Colonic mucosa (tissue), 4 donors: ENCODE measurements around the gene CELSR1. TPM values are rescaled to one million over a fixed set of nuclear protein-coding genes. Genes with fewer than 3 reads are reported as not detected.

Experiments used
- DNase-seq: peaks from one replicate; pipeline ENCODE4 v3.0.0-alpha.2; 2020
- H3K27ac ChIP-seq: fragments of 200-600 bp; one replicate; pipeline ENCODE4 v1.8.0; 2021
- H3K27me3 ChIP-seq: fragments of 200-600 bp; one replicate; pipeline ENCODE4 v1.8.0; 2021
- H3K36me3 ChIP-seq: fragments of 200-600 bp; one replicate; pipeline ENCODE4 v1.8.0; 2021
- H3K4me1 ChIP-seq: fragments of 200-600 bp; one replicate; pipeline ENCODE4 v1.8.0; 2021; ENCODE audit warnings: mild to moderate bottlenecking
- H3K4me3 ChIP-seq: fragments of 200-600 bp; one replicate; pipeline ENCODE4 v1.8.0; 2021
- H3K9ac ChIP-seq, 2 donors: one replicate each; pipeline ENCODE4 v1.7.0; 2013; ENCODE audit warnings: control low read depth in 2 of 2, low read depth in 2 of 2, low read length in 2 of 2
- H3K9me3 ChIP-seq: fragments of 200-600 bp; one replicate; pipeline ENCODE4 v1.8.0; 2021
- CTCF ChIP-seq: fragments of 200-600 bp; IDR thresholded peaks from one replicate; pipeline ENCODE4 v1.8.0; 2022; ENCODE audit warnings: antibody characterized with exemption, mild to moderate bottlenecking
- intact Hi-C: fragments of 100-400 bp; cut with DNase I; formaldehyde crosslinking; loops from one replicate; pipeline ENCODE4 v1.14.1; 2022
- total RNA-seq, 2 donors: library from RNA; stranded (reverse); fragmentation: NEBNext Ultra II Directional in 1 of 2; extraction: Animal tissue kit (Norgen Biotek cat#: 25700) in 1 of 2; gene quantifications; one replicate each; pipeline ENCODE4 v1.2.1, GENCODE V29; 2021
- donor health status: healthy.
- donor health status: DM: no; HTN: no; CAD: no.
- donor health status: DM: no; HTN: no; CAD: no.

Gene CELSR1
- total RNA-seq, 2 donors from 2014 or later, result 2.7 to 7.8 TPM

GRCh38 chr22:46542011-46542985 lies 4.9 kb upstream of the CELSR1 start:
- DNase-seq, result peak; percentile 78
- Histone ChIP-seq H3K36me3 (no peaks in the 10 kb centered on the region), H3K4me1 (peaks cover 12% of the 10 kb centered on the region), H3K4me3 (no peak overlapping the region), H3K9me3 (no peaks in the 10 kb centered on the region), H3K27me3 (peaks cover 18% of the 10 kb centered on the region), H3K27ac (no peak overlapping the region), H3K9ac (no peak overlapping the region)
- TF ChIP-seq CTCF, result peak; percentile 97
- intact Hi-C loops, result loop anchor here (1.0 kb wide), 1 partner anchor 175 kb away; no protein-coding TSS in a partner anchor

- Histone ChIP-seq H3K9ac (no peak overlapping the region), H3K4me3 (no peak overlapping the region), H3K27ac (no peak overlapping the region), H3K27me3 (peaks cover 18% of the 10 kb centered on the region), H3K9me3 (no peaks in the 10 kb centered on the region), H3K36me3 (no peaks in the 10 kb centered on the region), H3K4me1 (peaks cover 12% of the 10 kb centered on the region)
- no peak for DNase-seq
- no peak for TF ChIP-seq CTCF
- intact Hi-C loops, result no loop called here
Observed at GRCh38 chr22:46541536-46541935, 4.1 kb upstream of the CELSR1 start.

- DNase-seq, result no peak
- no peaks in the 10 kb centered on the region for H3K9me3 ChIP-seq
- peaks cover 23% of the 10 kb centered on the region for H3K27me3 ChIP-seq
- H3K4me1 ChIP-seq, result peaks cover 12% of the 10 kb centered on the region
- no peak overlapping the region for H3K27ac ChIP-seq
- no peak overlapping the region for H3K9ac ChIP-seq
- intact Hi-C loops, result no loop called here
- no peaks in the 10 kb centered on the region for H3K36me3 ChIP-seq
- no peak overlapping the region for H3K4me3 ChIP-seq
- no peak for TF ChIP-seq CTCF
Observed at GRCh38 chr22:46540874-46541273, 3.5 kb upstream of the CELSR1 start.

GRCh38 chr22:46539169-46539568 lies 1.7 kb upstream of the CELSR1 start:
- peaks cover 26% of the 10 kb centered on the region for H3K27me3 ChIP-seq
- intact Hi-C loops, result no loop called here
- TF ChIP-seq CTCF, result no peak
- H3K4me3 ChIP-seq, result no peak overlapping the region
- peaks cover 12% of the 10 kb centered on the region for H3K4me1 ChIP-seq
- no peaks in the 10 kb centered on the region for H3K9me3 ChIP-seq
- H3K9ac ChIP-seq, result no peak overlapping the region
- H3K36me3 ChIP-seq, result no peaks in the 10 kb centered on the region
- DNase-seq, result peak; percentile 53
- no peak overlapping the region for H3K27ac ChIP-seq

GRCh38 chr22:46538814-46539160 lies 1.4 kb upstream of the CELSR1 start:
- no peak for TF ChIP-seq CTCF
- no peak for DNase-seq
- peaks cover 12% of the 10 kb centered on the region for H3K4me1 ChIP-seq
- intact Hi-C loops, result no loop called here
- H3K27me3 ChIP-seq, result peaks cover 26% of the 10 kb centered on the region
- H3K4me3 ChIP-seq, result no peak overlapping the region
- no peaks in the 10 kb centered on the region for H3K36me3 ChIP-seq
- H3K27ac ChIP-seq, result no peak overlapping the region
- no peaks in the 10 kb centered on the region for H3K9me3 ChIP-seq
- H3K9ac ChIP-seq, result no peak overlapping the region
